ENCODE data around the gene TARP.

Gene TARP

GRCh38 chr7:38217672-38218071 is 55.8 kb downstream of the TARP start:
- no peak for TF ChIP-seq EZH2 (IDR thresholded peaks at IDR 0.05; ENCODE audit: low read depth)
- TF ChIP-seq, protein P1, sequence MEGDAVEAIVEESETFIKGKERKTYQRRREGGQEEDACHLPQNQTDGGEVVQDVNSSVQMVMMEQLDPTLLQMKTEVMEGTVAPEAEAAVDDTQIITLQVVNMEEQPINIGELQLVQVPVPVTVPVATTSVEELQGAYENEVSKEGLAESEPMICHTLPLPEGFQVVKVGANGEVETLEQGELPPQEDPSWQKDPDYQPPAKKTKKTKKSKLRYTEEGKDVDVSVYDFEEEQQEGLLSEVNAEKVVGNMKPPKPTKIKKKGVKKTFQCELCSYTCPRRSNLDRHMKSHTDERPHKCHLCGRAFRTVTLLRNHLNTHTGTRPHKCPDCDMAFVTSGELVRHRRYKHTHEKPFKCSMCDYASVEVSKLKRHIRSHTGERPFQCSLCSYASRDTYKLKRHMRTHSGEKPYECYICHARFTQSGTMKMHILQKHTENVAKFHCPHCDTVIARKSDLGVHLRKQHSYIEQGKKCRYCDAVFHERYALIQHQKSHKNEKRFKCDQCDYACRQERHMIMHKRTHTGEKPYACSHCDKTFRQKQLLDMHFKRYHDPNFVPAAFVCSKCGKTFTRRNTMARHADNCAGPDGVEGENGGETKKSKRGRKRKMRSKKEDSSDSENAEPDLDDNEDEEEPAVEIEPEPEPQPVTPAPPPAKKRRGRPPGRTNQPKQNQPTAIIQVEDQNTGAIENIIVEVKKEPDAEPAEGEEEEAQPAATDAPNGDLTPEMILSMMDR (conservative IDR thresholded peaks at IDR 0.05): no peak
- DNase-seq: no peak
- H3K9me2 ChIP-seq (ENCODE audit: insufficient read depth): no peaks in the 10 kb centered on the region
- H3K27me3 ChIP-seq (ENCODE audit: insufficient read depth, low read depth): no peaks in the 10 kb centered on the region
- no peaks in the 10 kb centered on the region for H3K4me1 ChIP-seq (replicated peaks; ENCODE audit: insufficient read depth)
- no peaks in the 10 kb centered on the region for H3K9me3 ChIP-seq (ENCODE audit: insufficient read depth, low read depth)
- H3K79me2 ChIP-seq (ENCODE audit: low read depth): no peaks in the 10 kb centered on the region
- CTCF ChIA-PET: interaction anchor here (0.6 kb wide), 1 partner anchor 108 kb away, joined by 3 read pairs; no protein-coding TSS in a partner anchor
- intact Hi-C loops (cut with micrococcal nuclease; ENCODE audit: unreplicated experiment): loop anchor here (10.0 kb wide), 1 partner anchor 53 kb away; no protein-coding TSS in a partner anchor
- H3K36me3 ChIP-seq (ENCODE audit: low read depth): no peaks in the 10 kb centered on the region
- H3K4me2 ChIP-seq: no peak overlapping the region
- H3F3A ChIP-seq (ENCODE audit: insufficient read depth, low read depth): no peaks in the 10 kb centered on the region
- POLR2A ChIA-PET (ENCODE audit: unreplicated experiment): no interaction called here
- H2AFZ ChIP-seq: no peak overlapping the region
- H3K27ac ChIP-seq: no peak overlapping the region
- BruUV-seq (replicated peaks): no TSS peak
- H4K20me1 ChIP-seq (ENCODE audit: insufficient read depth): no peaks in the 10 kb centered on the region
- H3K4me3 ChIP-seq: no peak overlapping the region

DNA sequence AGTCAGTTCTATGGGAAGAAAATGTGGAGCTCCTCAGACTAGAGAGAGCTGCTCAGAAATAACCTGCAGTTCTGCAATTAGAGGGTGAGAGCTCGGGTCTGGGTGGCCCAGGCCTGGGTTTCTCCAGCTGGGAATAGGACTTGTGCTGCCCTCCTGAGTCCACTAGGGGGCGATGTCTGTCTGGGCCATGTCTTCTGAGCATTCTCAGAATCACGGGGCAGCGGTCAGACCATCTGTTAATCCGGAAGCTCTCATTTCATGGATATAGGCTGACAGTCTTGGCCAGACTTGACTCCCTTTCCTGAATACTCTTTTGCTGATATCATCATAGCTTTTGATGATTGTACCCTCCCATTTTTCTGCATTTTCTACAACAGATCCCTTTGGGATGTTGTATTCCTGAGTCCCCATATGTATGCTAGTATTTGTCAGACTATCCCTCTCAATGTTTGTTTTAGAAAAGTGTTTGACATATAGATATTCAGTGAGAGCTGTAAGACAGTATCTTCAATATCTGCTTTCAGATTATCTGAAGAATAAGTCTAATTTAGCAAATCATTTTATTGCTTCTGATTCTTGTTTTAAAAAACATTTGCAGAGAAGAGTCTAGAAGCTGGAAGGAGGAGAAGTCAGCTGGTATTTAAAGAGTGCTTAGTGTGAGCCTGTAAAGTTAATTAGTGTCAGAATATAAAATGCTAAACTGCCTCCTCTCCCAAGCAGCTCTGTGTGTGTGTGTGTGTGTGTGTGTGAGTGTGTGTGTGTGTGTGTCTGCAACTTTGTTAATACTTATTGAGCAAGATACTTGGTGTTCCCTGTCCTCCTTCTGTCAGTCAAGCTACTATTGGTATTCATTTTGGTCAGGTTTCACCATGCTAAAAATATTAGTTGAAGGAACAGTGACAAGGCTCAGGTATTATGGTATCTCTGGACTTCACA is 57.4 kb downstream of the TARP start:
- H3F3A ChIP-seq (ENCODE audit: insufficient read depth, low read depth): no peaks in the 10 kb centered on the region
- DNase-seq: peak in 1 of 2 experiments; percentile 44
- no peak overlapping the region for H3K27ac ChIP-seq
- intact Hi-C loops (cut with micrococcal nuclease; ENCODE audit: unreplicated experiment): loop anchor here (10.0 kb wide), 1 partner anchor 51 kb away; no protein-coding TSS in a partner anchor
- H3K9me3 ChIP-seq (ENCODE audit: insufficient read depth, low read depth): no peaks in the 10 kb centered on the region
- CTCF ChIA-PET: interaction anchor here (0.6 to 1.2 kb wide), 6 partner anchors 19 to 285 kb away, joined by 3 to 8 read pairs (median 4); no protein-coding TSS in a partner anchor
- H4K20me1 ChIP-seq (ENCODE audit: insufficient read depth): no peaks in the 10 kb centered on the region
- POLR2A ChIA-PET (ENCODE audit: unreplicated experiment): no interaction called here
- TF ChIP-seq, protein P1 (conservative IDR thresholded peaks at IDR 0.05): peak; percentile 94
- TF ChIP-seq EZH2 (IDR thresholded peaks at IDR 0.05; ENCODE audit: low read depth): no peak
- H3K4me3 ChIP-seq: no peak overlapping the region
- H3K27me3 ChIP-seq (ENCODE audit: insufficient read depth, low read depth): no peaks in the 10 kb centered on the region
- no peak overlapping the region for H3K4me2 ChIP-seq
- no peaks in the 10 kb centered on the region for H3K9me2 ChIP-seq (ENCODE audit: insufficient read depth)
- BruUV-seq (replicated peaks): no TSS peak
- no peaks in the 10 kb centered on the region for H3K4me1 ChIP-seq (replicated peaks; ENCODE audit: insufficient read depth)
- H3K79me2 ChIP-seq (ENCODE audit: low read depth): no peaks in the 10 kb centered on the region
- H3K36me3 ChIP-seq (ENCODE audit: low read depth): no peaks in the 10 kb centered on the region
- H2AFZ ChIP-seq: no peak overlapping the region

GRCh38 chr7:38215115-38215514 is 58.3 kb downstream of the TARP start:
- intact Hi-C loops (cut with micrococcal nuclease; ENCODE audit: unreplicated experiment): loop anchor here (10.0 kb wide), 1 partner anchor 50 kb away; no protein-coding TSS in a partner anchor
- Histone ChIP-seq H3K79me2 (ENCODE audit: low read depth) (no peaks in the 10 kb centered on the region), H3K36me3 (ENCODE audit: low read depth) (no peaks in the 10 kb centered on the region), H2AFZ (no peak overlapping the region), H3K9me2 (ENCODE audit: insufficient read depth) (no peaks in the 10 kb centered on the region), H3K4me1 (replicated peaks; ENCODE audit: insufficient read depth) (no peaks in the 10 kb centered on the region), H3K27ac (no peak overlapping the region), H3K4me2 (no peak overlapping the region), H3K27me3 (ENCODE audit: insufficient read depth, low read depth) (no peaks in the 10 kb centered on the region), H3K9me3 (ENCODE audit: insufficient read depth, low read depth) (no peaks in the 10 kb centered on the region), H3K4me3 (no peak overlapping the region), H4K20me1 (ENCODE audit: insufficient read depth) (no peaks in the 10 kb centered on the region), H3F3A (ENCODE audit: insufficient read depth, low read depth) (no peaks in the 10 kb centered on the region)
- ChIA-PET CTCF (interaction anchor here (1.2 kb wide), 2 partner anchors 18 to 155 kb away, joined by 4 to 8 read pairs; no protein-coding TSS in a partner anchor), POLR2A (ENCODE audit: unreplicated experiment) (no interaction called here)
- DNase-seq: no peak
- BruUV-seq (replicated peaks): no TSS peak
- TF ChIP-seq EZH2 (IDR thresholded peaks at IDR 0.05; ENCODE audit: low read depth): no peak
- TF ChIP-seq, protein P1 (conservative IDR thresholded peaks at IDR 0.05): no peak
